ENCODE results near the gene MMRN2.

The MMRN2 gene

DNA sequence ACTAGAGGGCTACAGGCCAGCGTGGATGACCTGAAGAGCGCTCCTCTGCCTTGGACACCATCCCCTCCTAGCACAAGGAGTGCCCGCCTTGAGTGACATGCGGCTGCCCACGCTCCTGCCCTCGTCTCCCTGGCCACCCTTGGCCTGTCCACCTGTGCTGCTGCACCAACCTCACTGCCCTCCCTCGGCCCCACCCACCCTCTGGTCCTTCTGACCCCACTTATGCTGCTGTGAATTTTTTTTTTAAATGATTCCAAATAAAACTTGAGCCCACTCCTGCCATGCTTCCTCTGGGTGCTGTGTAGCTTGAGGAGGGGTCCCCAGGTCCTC, 5.5 kb upstream of the MMRN2 start:
- H3K4me1 ChIP-seq (ENCODE audit: control insufficient read depth, insufficient read depth, low read length): peaks cover 24% of the 10 kb centered on the region
- H3K4me3 ChIP-seq (ENCODE audit: insufficient read depth, low read depth, low read length): no peak overlapping the region
- WGBS, 2 experiments: 91 to 95% methylated on average over 7 of the region's 7 CpGs
- H3K27me3 ChIP-seq (ENCODE audit: control insufficient read depth, insufficient read depth, low read length, poor library complexity, severe bottlenecking): no peaks in the 10 kb centered on the region
- H3K27ac ChIP-seq (ENCODE audit: insufficient read depth, low read depth, low read length, poor library complexity, severe bottlenecking): no peak overlapping the region
- H3K9me3 ChIP-seq (ENCODE audit: control insufficient read depth, low read length): no peaks in the 10 kb centered on the region
- no peaks in the 10 kb centered on the region for H3K36me3 ChIP-seq (ENCODE audit: control insufficient read depth, insufficient read depth, low read length)

DNA sequence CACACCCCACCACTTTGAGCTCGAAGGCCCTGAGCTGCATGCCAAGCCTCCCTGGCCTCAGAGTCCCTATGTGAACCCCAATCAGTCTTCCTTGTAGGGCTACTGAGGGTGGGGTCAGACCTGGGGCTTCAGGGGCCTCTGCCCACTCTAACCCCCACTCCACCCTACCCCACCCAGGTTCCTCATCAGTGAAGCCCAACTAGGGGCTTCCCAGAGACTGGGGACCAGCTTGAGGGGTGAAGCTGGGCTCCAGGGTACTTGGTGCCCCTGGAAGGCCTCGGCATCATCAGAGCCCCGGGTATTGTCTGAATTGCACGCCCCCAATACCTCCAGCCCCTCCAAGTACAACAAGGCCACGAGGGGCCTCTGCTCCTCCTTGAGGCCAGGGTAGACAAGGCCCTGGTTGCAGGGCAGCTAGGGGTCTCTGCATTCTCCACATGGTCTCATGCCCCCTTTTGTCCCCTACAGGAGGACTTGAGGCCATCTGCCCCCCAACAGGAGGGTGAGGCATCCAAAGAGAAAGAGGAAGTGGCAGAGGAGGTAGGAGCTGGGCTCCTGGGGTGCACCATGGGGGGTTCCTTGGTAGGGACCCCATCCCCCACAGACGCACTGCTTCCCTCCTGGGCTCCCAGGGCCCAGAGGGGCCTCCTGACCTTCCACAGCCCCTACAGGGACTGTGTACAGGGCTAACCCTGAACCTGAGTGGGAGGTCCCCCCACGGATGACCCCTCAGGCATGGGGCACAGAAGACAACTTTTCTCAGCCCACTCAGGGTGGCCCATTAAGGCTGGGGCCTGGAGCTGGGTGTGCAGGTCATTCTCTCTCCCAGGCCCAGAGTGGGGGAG, 4.9 kb upstream of the MMRN2 start:
- 92 to 96% methylated on average over 7 of the region's 7 CpGs for WGBS, 2 experiments
- Histone ChIP-seq H3K4me1 (ENCODE audit: control insufficient read depth, insufficient read depth, low read length) (peaks cover 24% of the 10 kb centered on the region), H3K9me3 (ENCODE audit: control insufficient read depth, low read length) (no peaks in the 10 kb centered on the region)

DNA sequence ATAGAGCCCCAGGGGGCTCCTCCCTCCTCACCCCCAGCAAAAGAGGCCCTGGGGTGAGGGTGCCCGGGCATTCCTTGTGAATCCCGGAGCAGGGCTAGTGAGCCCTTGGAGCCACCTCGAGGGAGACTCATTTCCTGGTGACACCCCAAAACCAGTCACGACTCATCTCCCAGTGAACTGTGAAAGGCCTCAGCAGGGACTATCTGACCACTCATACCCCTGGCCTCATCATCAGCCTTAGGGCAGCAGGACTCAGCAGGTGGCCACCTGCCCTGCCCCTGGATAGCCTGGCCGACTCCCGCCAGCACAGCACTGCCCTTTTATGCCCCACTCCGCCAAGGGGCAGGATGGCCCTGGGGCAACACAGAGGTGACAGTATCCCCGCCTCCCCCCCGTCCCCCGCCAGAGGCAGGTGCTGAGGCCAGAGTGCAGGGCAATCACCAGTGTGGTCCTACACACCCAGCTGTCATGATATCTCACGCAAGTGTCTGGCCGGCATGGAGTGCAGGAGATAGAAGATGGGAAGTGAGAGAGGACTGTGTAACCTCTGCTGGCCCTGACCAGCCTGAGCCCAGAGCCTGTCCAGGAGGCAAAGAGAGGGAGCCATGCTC, 4.2 kb upstream of the MMRN2 start:
- no peak overlapping the region for H3K4me3 ChIP-seq (ENCODE audit: insufficient read depth, low read depth, low read length)
- no peak overlapping the region for H3K27ac ChIP-seq (ENCODE audit: insufficient read depth, low read depth, low read length, poor library complexity, severe bottlenecking)
- H3K36me3 ChIP-seq (ENCODE audit: control insufficient read depth, insufficient read depth, low read length): no peaks in the 10 kb centered on the region
- H3K9me3 ChIP-seq (ENCODE audit: control insufficient read depth, low read length): no peaks in the 10 kb centered on the region
- WGBS, 2 experiments: 93 to 96% methylated on average over 12 of the region's 12 CpGs
- H3K27me3 ChIP-seq (ENCODE audit: control insufficient read depth, insufficient read depth, low read length, poor library complexity, severe bottlenecking): no peaks in the 10 kb centered on the region
- peaks cover 21% of the 10 kb centered on the region for H3K4me1 ChIP-seq (ENCODE audit: control insufficient read depth, insufficient read depth, low read length)

More for the DNA sequence above, 4.9 kb upstream of the MMRN2 start:
- no peak overlapping the region for H3K27ac ChIP-seq (ENCODE audit: insufficient read depth, low read depth, low read length, poor library complexity, severe bottlenecking)
- no peaks in the 10 kb centered on the region for H3K36me3 ChIP-seq (ENCODE audit: control insufficient read depth, insufficient read depth, low read length)
- no peaks in the 10 kb centered on the region for H3K27me3 ChIP-seq (ENCODE audit: control insufficient read depth, insufficient read depth, low read length, poor library complexity, severe bottlenecking)
- no peak overlapping the region for H3K4me3 ChIP-seq (ENCODE audit: insufficient read depth, low read depth, low read length)

DNA sequence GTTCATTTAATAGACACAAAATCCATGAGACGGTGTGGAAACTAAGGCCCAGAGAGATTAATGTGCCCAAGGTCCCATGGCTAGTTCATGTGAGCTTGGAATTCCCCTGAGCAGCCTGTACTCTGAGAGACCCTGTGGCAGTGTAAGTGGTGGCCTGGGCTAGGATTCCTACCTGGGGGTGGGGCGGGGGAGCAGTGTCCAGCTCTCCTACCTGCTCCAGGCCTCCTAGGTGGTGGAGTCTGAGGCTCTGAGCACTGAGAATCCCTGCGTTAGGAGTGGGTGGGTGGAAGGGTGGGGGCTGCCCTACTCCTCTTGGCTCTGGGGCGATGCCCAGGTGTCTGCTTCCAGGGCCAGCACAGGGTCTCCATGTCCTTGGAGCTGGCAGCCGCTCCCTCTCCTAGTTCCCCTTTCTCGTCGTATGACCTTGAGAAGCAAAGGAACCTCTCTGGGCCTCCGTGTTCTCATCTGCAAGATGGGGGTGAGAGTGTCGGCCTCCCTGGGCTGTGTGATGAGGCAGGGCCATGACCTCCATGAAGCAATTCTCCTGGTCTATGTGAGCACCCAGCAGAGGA, 3.5 kb upstream of the MMRN2 start:
- Histone ChIP-seq H3K9me3 (ENCODE audit: control insufficient read depth, low read length) (no peaks in the 10 kb centered on the region), H3K36me3 (ENCODE audit: control insufficient read depth, insufficient read depth, low read length) (no peaks in the 10 kb centered on the region), H3K27me3 (ENCODE audit: control insufficient read depth, insufficient read depth, low read length, poor library complexity, severe bottlenecking) (no peaks in the 10 kb centered on the region), H3K4me3 (ENCODE audit: insufficient read depth, low read depth, low read length) (no peak overlapping the region), H3K4me1 (ENCODE audit: control insufficient read depth, insufficient read depth, low read length) (peaks cover 21% of the 10 kb centered on the region), H3K27ac (ENCODE audit: insufficient read depth, low read depth, low read length, poor library complexity, severe bottlenecking) (no peak overlapping the region)
- 94 to 96% methylated on average over 9 of the region's 9 CpGs for WGBS, 2 experiments

DNA sequence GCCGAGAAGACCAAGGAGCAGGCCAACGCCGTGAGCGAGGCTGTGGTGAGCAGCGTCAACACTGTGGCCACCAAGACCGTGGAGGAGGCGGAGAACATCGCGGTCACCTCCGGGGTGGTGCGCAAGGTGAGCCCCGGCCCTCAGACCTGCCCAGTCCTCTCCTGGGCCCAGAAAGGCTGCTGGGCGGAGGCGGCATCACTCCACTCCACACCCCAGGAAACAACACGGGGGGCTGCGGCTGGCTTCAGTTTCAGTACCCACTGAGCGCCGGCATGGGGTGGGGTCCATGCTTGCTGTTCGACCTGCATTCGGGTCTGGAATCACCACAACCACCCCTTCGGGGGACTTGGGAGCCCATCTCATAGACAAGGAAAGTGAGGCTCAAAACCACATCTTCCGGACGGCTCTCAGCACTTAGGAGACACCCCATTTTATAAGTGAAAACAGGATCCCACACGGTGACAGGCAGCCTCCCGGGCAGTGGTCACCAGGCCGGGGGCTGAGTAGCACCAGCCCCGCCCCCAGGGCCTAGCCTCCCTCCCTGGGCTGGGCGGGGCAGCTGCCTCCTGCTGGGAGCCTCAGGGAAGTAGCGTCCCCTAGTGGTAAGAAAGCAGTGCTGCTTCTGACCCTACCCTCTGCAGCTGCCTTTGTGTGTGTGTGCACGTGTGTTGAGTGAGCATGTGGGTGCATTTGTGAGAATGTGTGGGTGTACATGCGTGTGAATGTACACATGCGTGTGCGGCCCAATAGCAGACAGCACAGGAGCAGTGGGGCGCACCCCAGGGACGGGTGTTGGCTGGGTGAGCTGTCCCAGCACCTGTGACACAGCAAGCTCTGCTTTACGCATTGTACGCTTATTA, 2.8 kb upstream of the MMRN2 start:
- H3K27ac ChIP-seq (ENCODE audit: insufficient read depth, low read depth, low read length, poor library complexity, severe bottlenecking): no peak overlapping the region
- H3K36me3 ChIP-seq (ENCODE audit: control insufficient read depth, insufficient read depth, low read length): no peaks in the 10 kb centered on the region
- WGBS, 2 experiments: 79 to 80% methylated on average over 37 of the region's 37 CpGs
- H3K9me3 ChIP-seq (ENCODE audit: control insufficient read depth, low read length): no peaks in the 10 kb centered on the region
- no peaks in the 10 kb centered on the region for H3K27me3 ChIP-seq (ENCODE audit: control insufficient read depth, insufficient read depth, low read length, poor library complexity, severe bottlenecking)
- H3K4me1 ChIP-seq (ENCODE audit: control insufficient read depth, insufficient read depth, low read length): peaks cover 28% of the 10 kb centered on the region
- H3K4me3 ChIP-seq (ENCODE audit: insufficient read depth, low read depth, low read length): no peak overlapping the region

DNA sequence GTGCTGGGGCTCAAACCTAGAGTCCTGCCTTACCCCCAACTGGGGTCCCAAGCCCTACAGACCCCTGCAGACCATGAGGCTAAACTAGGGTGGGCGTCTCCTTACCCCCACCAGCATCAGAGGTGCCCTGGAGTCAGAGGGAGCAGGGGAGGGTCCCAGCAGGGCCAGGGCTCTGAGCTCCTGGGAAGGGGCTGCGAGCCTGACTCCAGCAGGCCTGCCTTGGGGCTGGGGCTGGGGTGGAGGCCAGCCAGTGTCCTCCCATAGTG, 2.3 kb upstream of the MMRN2 start:
- Histone ChIP-seq H3K36me3 (ENCODE audit: control insufficient read depth, insufficient read depth, low read length) (no peaks in the 10 kb centered on the region), H3K27me3 (ENCODE audit: control insufficient read depth, insufficient read depth, low read length, poor library complexity, severe bottlenecking) (no peaks in the 10 kb centered on the region), H3K9me3 (ENCODE audit: control insufficient read depth, low read length) (no peaks in the 10 kb centered on the region), H3K27ac (ENCODE audit: insufficient read depth, low read depth, low read length, poor library complexity, severe bottlenecking) (no peak overlapping the region), H3K4me1 (ENCODE audit: control insufficient read depth, insufficient read depth, low read length) (peaks cover 33% of the 10 kb centered on the region), H3K4me3 (ENCODE audit: insufficient read depth, low read depth, low read length) (no peak overlapping the region)
- WGBS, 2 experiments: 92 to 93% methylated on average over 2 of the region's 2 CpGs

DNA sequence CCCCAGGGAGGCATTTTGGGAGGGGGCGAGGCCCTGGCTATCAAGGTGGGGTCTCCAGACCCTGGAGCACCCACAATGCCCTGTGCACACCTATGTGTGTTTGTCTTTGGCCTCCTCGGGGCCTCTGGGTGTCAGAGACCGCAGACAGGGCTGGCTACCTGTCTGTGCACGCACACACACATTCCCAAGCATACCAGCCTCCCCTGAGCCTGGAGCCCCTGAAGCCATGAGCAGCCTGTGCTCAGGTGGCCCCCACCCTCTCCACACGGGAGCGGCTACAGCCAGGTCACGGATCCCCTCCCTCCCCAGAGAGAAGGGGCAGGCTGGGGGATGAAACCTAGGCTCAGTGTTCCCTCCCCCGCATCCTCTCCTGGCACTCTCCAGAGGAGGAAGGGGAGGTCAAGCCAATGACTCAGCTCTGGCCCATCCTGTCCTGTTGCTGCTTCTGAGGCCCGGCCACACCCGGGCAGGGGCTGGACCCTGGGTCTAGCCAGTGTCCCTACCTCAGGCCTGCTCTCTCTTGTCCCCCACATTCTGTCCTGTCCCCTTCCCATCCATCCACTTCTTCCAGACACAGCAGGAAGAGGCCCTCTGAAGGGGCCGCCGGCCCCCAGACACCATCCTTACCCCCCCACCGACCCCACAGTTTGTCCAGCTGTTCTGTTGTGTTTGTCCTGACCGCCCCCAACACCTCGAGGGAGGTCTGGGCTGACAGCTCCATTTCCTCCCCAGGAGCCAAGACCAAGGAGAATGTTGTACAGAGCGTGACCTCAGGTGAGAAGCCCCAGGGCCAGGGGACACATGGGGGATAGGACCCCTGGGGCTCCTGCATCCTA, 1.7 kb upstream of the MMRN2 start:
- Histone ChIP-seq H3K27ac (ENCODE audit: insufficient read depth, low read depth, low read length, poor library complexity, severe bottlenecking) (no peak overlapping the region), H3K36me3 (ENCODE audit: control insufficient read depth, insufficient read depth, low read length) (no peaks in the 10 kb centered on the region), H3K4me3 (ENCODE audit: insufficient read depth, low read depth, low read length) (no peak overlapping the region), H3K9me3 (ENCODE audit: control insufficient read depth, low read length) (no peaks in the 10 kb centered on the region), H3K4me1 (ENCODE audit: control insufficient read depth, insufficient read depth, low read length) (peaks cover 39% of the 10 kb centered on the region), H3K27me3 (ENCODE audit: control insufficient read depth, insufficient read depth, low read length, poor library complexity, severe bottlenecking) (no peaks in the 10 kb centered on the region)
- 69 to 78% methylated on average over 16 of the region's 16 CpGs for WGBS, 2 experiments

DNA sequence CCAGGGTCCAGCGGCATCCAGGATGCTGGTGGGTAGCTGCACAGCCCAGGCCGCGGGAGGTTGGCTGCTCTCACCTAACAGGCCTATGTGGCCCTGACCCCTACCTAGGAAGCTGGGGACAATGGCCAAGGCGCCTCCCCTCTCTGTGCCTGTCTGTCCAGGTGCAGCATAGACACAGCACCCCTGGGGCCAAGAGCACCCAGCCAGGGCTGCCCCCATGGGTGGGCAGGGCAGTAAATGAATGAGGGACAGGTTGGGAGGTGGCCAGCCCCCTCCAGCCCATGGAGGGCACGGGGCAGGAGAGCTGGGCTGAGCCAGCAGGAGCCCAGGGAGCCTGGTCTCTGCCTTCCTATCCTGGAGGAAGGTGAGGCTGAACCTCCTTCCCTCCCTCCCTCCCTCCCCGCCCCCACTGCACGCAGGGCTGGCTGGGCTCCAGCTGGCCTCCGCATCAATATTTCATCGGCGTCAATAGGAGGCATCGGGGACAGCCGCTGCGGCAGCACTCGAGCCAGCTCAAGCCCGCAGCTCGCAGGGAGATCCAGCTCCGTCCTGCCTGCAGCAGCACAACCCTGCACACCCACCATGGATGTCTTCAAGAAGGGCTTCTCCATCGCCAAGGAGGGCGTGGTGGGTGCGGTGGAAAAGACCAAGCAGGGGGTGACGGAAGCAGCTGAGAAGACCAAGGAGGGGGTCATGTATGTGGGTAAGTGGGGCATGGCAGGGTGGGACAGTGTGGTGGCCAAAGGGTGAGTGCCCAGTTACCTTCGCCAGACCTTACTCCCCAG, 893 bp upstream of the MMRN2 start, which contains the start of gene SNCG:
Gene SNCG (plus strand): TSS at position 484 of the 785 bp plus-strand sequence. CDS start 99 bp downstream, at position 583.
- H3K9me3 ChIP-seq (ENCODE audit: control insufficient read depth, low read length): no peaks in the 10 kb centered on the region
- H3K4me1 ChIP-seq (ENCODE audit: control insufficient read depth, insufficient read depth, low read length): peaks cover 44% of the 10 kb centered on the region
- no peaks in the 10 kb centered on the region for H3K36me3 ChIP-seq (ENCODE audit: control insufficient read depth, insufficient read depth, low read length)
- no peak within 1 kb of the TSS for H3K27ac ChIP-seq (ENCODE audit: insufficient read depth, low read depth, low read length, poor library complexity, severe bottlenecking)
- WGBS, 2 experiments: 75% methylated on average over 22 of the region's 22 CpGs
- H3K27me3 ChIP-seq (ENCODE audit: control insufficient read depth, insufficient read depth, low read length, poor library complexity, severe bottlenecking): no peaks in the 10 kb centered on the region
- H3K4me3 ChIP-seq (ENCODE audit: insufficient read depth, low read depth, low read length): no peak within 1 kb of the TSS

DNA sequence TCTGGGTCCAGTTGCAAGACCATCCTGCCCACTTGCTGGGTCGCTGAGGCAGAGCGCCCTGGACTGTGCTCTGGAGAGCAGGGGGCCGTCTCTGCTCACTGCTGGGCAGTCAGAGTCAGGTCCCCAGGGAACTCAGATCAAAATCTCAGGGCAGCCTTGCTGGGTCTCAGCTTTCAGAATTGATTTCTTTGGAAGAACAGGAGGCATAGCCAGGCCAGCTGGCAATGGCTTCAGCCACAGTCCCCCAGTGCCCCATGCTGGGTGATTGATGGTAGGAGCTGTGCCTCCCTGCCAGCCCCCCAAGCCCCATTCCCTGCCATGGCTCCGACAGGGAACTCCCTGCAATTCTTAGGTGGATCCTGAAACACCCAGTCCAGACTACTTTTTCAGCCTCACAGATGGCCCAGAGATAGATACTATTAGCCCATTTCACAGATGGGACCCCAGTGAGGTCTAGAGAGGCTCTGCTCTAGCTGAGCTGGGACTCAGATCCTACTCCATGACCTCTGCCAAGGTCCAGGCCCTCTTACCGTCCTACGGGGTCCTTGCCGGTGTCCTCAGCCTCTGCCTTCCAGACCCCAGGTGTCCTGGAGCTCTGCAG, 467 bp downstream of the MMRN2 start:
- Histone ChIP-seq H3K36me3 (ENCODE audit: control insufficient read depth, insufficient read depth, low read length) (no peaks in the 10 kb centered on the region), H3K9me3 (ENCODE audit: control insufficient read depth, low read length) (no peaks in the 10 kb centered on the region), H3K27ac (ENCODE audit: insufficient read depth, low read depth, low read length, poor library complexity, severe bottlenecking) (no peak overlapping the region), H3K4me3 (ENCODE audit: insufficient read depth, low read depth, low read length) (no peak overlapping the region), H3K4me1 (ENCODE audit: control insufficient read depth, insufficient read depth, low read length) (peaks cover 44% of the 10 kb centered on the region), H3K27me3 (ENCODE audit: control insufficient read depth, insufficient read depth, low read length, poor library complexity, severe bottlenecking) (no peaks in the 10 kb centered on the region)
- WGBS, 2 experiments: 67 to 70% methylated on average over 7 of the region's 7 CpGs
